ENCODE data around the gene SAG.
"Not testable (repeated sequence)": the region's sequence is repeated elsewhere in the genome, so short reads cannot be mapped to it uniquely, and the experiment has no call there.

DNA sequence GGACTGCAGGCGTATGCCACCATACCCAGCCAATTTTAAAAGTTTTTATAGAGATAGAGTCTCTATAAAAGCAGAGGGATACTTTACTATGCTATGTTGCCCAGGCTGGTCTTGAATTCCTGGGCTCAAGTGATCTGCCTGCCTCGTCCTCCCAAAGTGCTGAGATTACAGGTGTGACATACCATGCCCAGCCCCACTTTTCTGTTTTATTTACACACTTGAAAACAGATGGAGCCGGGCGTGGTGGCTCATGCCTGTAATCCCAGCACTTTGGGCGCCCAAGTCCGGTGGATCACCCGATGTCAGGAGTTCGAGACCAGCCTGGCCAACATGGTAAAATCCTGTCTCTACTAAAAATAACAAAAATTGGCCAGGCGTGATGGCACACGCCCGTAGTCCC lies 67.2 kb downstream of the SAG start:
- TF ChIP-seq, protein P1, sequence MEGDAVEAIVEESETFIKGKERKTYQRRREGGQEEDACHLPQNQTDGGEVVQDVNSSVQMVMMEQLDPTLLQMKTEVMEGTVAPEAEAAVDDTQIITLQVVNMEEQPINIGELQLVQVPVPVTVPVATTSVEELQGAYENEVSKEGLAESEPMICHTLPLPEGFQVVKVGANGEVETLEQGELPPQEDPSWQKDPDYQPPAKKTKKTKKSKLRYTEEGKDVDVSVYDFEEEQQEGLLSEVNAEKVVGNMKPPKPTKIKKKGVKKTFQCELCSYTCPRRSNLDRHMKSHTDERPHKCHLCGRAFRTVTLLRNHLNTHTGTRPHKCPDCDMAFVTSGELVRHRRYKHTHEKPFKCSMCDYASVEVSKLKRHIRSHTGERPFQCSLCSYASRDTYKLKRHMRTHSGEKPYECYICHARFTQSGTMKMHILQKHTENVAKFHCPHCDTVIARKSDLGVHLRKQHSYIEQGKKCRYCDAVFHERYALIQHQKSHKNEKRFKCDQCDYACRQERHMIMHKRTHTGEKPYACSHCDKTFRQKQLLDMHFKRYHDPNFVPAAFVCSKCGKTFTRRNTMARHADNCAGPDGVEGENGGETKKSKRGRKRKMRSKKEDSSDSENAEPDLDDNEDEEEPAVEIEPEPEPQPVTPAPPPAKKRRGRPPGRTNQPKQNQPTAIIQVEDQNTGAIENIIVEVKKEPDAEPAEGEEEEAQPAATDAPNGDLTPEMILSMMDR (IDR thresholded peaks at IDR 0.05 in 4 of 5, conservative IDR thresholded peaks at IDR 0.05 in 1 of 5) = not testable (repeated sequence)
- TF ChIP-seq POLR2A (IDR thresholded peaks at IDR 0.05) = not testable (repeated sequence)

Data from gastrocnemius medialis (tissue), 4 donors.